Ovary (tissue), 9 donors: ENCODE results near the gene PDS5A. TPM values are rescaled to one million over a fixed set of nuclear protein-coding genes. Genes with fewer than 3 reads are reported as not detected.
"Not testable (repeated sequence)": the region's sequence is repeated elsewhere in the genome, so short reads cannot be mapped to it uniquely, and the experiment has no call there.

ENCODE experiments used
- DNase-seq, 5 donors: peaks; one replicate each; pipeline ENCODE4 v3.0.0-alpha.2; 2019 to 2020
- H3K27ac ChIP-seq, 2 donors: fragments of 200-600 bp; one replicate each; pipeline versions ENCODE4 v1.5.1 to v1.8.0; 2019 to 2022
- H3K27me3 ChIP-seq: fragments of 200-600 bp; one replicate; pipeline ENCODE4 v1.8.0; 2022
- H3K36me3 ChIP-seq: fragments of 200-600 bp; sonication (generic); one replicate; pipeline ENCODE4 v1.5.1; 2019
- H3K4me1 ChIP-seq: one replicate; pipeline ENCODE4 v1.8.1; 2013; ENCODE audit warnings: mild to moderate bottlenecking, moderate library complexity; ENCODE audit not compliant: insufficient read depth
- H3K4me3 ChIP-seq: fragments of 200-600 bp; sonication (generic); one replicate; pipeline ENCODE4 v1.5.1; 2017
- H3K9me3 ChIP-seq, 2 donors: fragments of 200-600 bp in 1 of 2; sonication (generic) in 1 of 2; one replicate each; pipeline versions ENCODE4 v1.5.1 to v1.8.1; 2013 to 2019; ENCODE audit warnings: mild to moderate bottlenecking in 1 of 2, moderate library complexity in 1 of 2
- EP300 ChIP-seq: sonication (generic); formaldehyde crosslinking; IDR thresholded peaks from one replicate; pipeline ENCODE4 v1.6.1; 2017; ENCODE audit warnings: antibody characterized with exemption
- POLR2A ChIP-seq: fragments of 450-650 bp; IDR thresholded peaks from one replicate; pipeline ENCODE4 v1.6.1; 2017; ENCODE audit warnings: antibody characterized with exemption, mild to moderate bottlenecking, moderate library complexity
- WGBS, 3 donors: extraction: QIAGEN DNeasy Blood & Tissue Kit in 1 of 3; methylation state at CpG; one replicate each; pipeline versions ENCODE4 v1.1.5 to v1.1.7; 2013 to 2017; 5-methylcytosine and 5-hydroxymethylcytosine counted together
- intact Hi-C, 4 donors: fragments of 100-400 bp; cut with DNase I; formaldehyde crosslinking; loops; one replicate each; pipeline versions ENCODE4 v1.11.0 to v1.15.1; 2022 to 2023
- polyA plus RNA-seq, 2 donors: library from polyadenylated mRNA; stranded (reverse); fragments of 200-250 nt in 1 of 2; fragments of 350-450 nt in 1 of 2; fragmentation: Illumina TruSeq in 1 of 2; extraction: RNeasy Lipid Tissue Mini Kit (QIAGEN cat#74804) in 1 of 2; gene quantifications; one replicate each; pipeline ENCODE4 v1.2.3, GENCODE V29; 2013 to 2014
- total RNA-seq, 7 donors: library from RNA; depleted of rRNA in 2 of 7; stranded (reverse); fragments of >200 nt in 2 of 7; fragmentation: NEBNext Ultra II Directional in 3 of 7; extraction: Animal tissue kit (Norgen Biotek cat#: 25700) in 3 of 7; gene quantifications; one replicate each; pipeline versions ENCODE4 v1.1.0 to v1.2.4, GENCODE V29; 2016 to 2023
- TF ChIP-seq, protein P1 (sequence below), 3 donors: fragments of 450-650 bp in 2 of 3; fragments of 200-600 bp in 1 of 3; IDR thresholded peaks; one replicate each; pipeline versions ENCODE4 v1.5.1 to v1.8.0; 2016 to 2022; ENCODE audit warnings: antibody characterized with exemption in 3 of 3, mild to moderate bottlenecking in 1 of 3
- donor health status: DM: no; HTN: no; CAD: no; lungs with moderate emphysema.
- donor health status: DM: no; HTN: no; CAD: no.
- donor health status: Bipolar disorder and iron deficiency.
- donor health status: DM: yes; HTN: yes; CAD: no.
- donor health status: DM: no; HTN: no; CAD: no.
- donor health status: DM: yes; HTN: yes; CAD: no.

Gene PDS5A
- total and polyA plus RNA-seq, 9 donors: 20.9 to 68.8 (median 60.4) TPM

DNA sequence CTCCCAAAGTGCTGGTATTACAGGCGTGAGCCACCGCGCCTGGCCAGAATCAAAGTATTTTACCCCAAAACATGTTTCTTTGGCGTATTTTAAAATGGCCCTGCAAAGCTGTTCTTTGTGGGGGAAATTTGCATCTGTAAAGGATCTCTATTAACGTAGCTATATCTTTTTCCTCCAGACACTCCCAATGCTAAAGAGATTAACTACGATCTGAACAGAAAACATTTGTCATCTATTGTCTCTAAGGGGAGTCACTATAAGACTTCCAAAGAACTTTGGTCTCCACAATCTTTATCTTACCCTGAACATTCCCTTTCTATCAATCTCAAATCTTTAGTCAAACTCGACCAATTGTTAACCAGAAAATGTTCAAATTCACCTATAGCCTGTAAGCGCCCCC is 19.1 kb upstream of the PDS5A start:
- 90 to 92% (median 91%) methylated on average over 8 of the region's 8 CpGs for WGBS, 3 donors
- no peaks in the 10 kb centered on the region for H3K4me1 ChIP-seq

DNA sequence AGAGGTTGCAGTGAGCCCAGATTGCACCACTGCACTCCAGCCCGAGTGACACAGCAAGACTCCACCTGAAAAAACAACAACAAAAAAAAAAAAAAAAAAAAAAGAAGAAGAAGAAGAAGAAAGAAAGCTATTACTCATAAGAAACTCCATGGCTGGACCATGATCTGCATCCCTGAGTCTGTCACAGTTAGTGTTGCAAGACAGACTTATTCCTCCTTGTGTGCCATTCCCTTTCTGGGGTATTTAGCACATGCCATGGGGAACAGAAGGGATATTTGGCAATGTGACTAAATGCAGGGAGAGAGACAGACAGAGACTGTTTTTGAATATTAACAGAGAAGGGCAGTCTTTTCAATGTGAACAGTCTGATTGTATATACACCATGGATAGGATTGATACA is 16.7 kb upstream of the PDS5A start:
- H3K27me3 ChIP-seq: no peaks in the 10 kb centered on the region
- no peaks in the 10 kb centered on the region for H3K9me3 ChIP-seq
- no peak overlapping the region for H3K4me3 ChIP-seq
- TF ChIP-seq POLR2A (no peak), EP300 (no peak)
- TF ChIP-seq, protein P1, sequence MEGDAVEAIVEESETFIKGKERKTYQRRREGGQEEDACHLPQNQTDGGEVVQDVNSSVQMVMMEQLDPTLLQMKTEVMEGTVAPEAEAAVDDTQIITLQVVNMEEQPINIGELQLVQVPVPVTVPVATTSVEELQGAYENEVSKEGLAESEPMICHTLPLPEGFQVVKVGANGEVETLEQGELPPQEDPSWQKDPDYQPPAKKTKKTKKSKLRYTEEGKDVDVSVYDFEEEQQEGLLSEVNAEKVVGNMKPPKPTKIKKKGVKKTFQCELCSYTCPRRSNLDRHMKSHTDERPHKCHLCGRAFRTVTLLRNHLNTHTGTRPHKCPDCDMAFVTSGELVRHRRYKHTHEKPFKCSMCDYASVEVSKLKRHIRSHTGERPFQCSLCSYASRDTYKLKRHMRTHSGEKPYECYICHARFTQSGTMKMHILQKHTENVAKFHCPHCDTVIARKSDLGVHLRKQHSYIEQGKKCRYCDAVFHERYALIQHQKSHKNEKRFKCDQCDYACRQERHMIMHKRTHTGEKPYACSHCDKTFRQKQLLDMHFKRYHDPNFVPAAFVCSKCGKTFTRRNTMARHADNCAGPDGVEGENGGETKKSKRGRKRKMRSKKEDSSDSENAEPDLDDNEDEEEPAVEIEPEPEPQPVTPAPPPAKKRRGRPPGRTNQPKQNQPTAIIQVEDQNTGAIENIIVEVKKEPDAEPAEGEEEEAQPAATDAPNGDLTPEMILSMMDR (IDR thresholded peaks at IDR 0.05): no peak
- 50 to 70% (median 56%) methylated on average over 1 of the region's 1 CpG for WGBS, 3 donors
- H3K27ac ChIP-seq: no peak overlapping the region
- no peaks in the 10 kb centered on the region for H3K36me3 ChIP-seq
- DNase-seq: no peak
- intact Hi-C loops: no loop called here
- H3K4me1 ChIP-seq: no peaks in the 10 kb centered on the region

More for the DNA sequence above, 19.1 kb upstream of the PDS5A start:
- no peak overlapping the region for H3K27ac ChIP-seq
- TF ChIP-seq POLR2A (no peak), EP300 (no peak)
- TF ChIP-seq, protein P1 (IDR thresholded peaks at IDR 0.05): no peak
- H3K9me3 ChIP-seq: no peaks in the 10 kb centered on the region
- intact Hi-C loops: no loop called here
- H3K27me3 ChIP-seq: no peaks in the 10 kb centered on the region
- no peak overlapping the region for H3K4me3 ChIP-seq
- no peak for DNase-seq
- H3K36me3 ChIP-seq: no peaks in the 10 kb centered on the region

DNA sequence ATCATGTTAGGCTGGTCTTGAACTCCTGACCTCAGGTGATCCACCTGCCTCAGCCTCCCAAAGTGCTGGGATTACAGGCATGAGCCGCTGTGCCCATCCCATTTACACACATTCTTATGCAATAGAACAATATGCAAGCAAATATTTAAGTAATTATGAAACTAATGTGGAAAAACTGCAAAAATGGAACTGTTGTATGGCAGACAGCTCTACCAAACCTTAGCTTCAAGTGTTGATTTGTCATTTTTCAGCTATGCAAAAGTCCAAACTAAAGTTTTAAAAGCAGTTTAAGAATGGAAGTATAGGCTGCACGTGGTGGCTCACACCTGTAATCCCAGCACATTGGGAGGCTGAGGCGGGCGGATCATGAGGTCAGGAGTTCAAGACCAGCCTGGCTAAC is 11.7 kb upstream of the PDS5A start:
- H3K27ac ChIP-seq, H3K4me3 ChIP-seq, H3K4me1 ChIP-seq, H3K9me3 ChIP-seq, H3K27me3 ChIP-seq, intact Hi-C loops, DNase-seq, H3K36me3 ChIP-seq: not testable (repeated sequence)
- WGBS, 3 donors: 86 to 92% (median 89%) methylated on average over 4 of the region's 4 CpGs

DNA sequence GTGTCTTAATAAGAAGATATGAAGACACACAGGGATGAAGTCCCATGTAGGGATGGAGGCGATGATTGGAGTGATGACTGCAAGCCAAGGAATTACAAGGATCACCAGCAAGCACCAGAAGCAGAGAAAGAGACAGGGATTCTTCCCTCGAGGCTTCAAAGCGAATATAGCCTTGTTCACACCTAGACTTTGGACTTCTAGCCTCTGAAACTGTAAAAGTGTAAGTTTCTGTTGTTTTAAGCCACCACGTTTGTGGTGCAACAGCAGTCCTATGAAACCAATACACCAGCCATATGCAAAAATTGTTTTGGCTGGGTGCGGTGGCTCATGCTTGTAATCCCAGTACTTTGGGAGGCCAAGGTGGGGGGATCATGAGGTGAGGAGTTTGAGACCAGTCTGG is 9.8 kb upstream of the PDS5A start:
- TF ChIP-seq EP300: no peak
- no peak for TF ChIP-seq POLR2A
- TF ChIP-seq, protein P1 (IDR thresholded peaks at IDR 0.05): no peak
- Histone ChIP-seq H3K4me3 (no peak overlapping the region), H3K4me1 (no peaks in the 10 kb centered on the region), H3K9me3 (no peaks in the 10 kb centered on the region), H3K36me3 (no peaks in the 10 kb centered on the region), H3K27me3 (no peaks in the 10 kb centered on the region), H3K27ac (no peak overlapping the region)
- intact Hi-C loops: no loop called here
- WGBS, 3 donors: 73 to 76% (median 73%) methylated on average over 5 of the region's 5 CpGs
- no peak for DNase-seq

DNA sequence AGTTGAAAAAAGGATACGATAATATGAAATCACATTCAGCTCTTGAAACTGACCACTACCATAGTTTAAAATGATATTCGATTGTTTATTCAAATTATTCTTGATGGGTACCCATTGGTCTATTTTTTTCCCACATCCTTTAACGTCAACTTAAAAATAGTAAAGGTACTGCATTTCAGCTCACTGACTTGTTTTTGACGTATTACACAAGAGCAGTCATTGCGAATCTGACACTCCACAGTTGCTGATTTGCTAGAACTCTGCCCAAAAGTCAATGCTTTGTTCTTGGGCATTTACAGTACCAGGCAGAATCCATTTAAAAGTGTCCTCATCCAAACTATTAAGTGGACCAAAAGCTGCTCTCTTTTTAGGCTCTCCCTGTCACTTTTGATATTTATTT is 1.2 kb upstream of the PDS5A start:
- DNase-seq: no peak
- Histone ChIP-seq H3K9me3 (no peaks in the 10 kb centered on the region), H3K27me3 (no peaks in the 10 kb centered on the region), H3K27ac (no peak overlapping the region), H3K4me1 (peaks cover 1% of the 10 kb centered on the region), H3K36me3 (no peaks in the 10 kb centered on the region), H3K4me3 (no peak overlapping the region)
- intact Hi-C loops: loop anchor here (5.0 to 10.0 kb wide), 4 partner anchors 78 to 507 kb away; partner anchors contain the start of genes UBE2K (in 2 of the 4) and N4BP2 (in 1 of the 4)
- TF ChIP-seq EP300 (no peak), POLR2A (no peak)
- TF ChIP-seq, protein P1 (IDR thresholded peaks at IDR 0.05): no peak
- 81 to 90% (median 89%) methylated on average over 5 of the region's 5 CpGs for WGBS, 3 donors
